Measurements from ENCODE around the gene IFT20.
"Not testable (repeated sequence)": the region's sequence is repeated elsewhere in the genome, so short reads cannot be mapped to it uniquely, and the experiment has no call there.

Gene IFT20

GRCh38 chr17:28363776-28364650 is 28.7 kb upstream of the IFT20 start:
- no peak for DNase-seq (ENCODE audit: low read depth)

DNA sequence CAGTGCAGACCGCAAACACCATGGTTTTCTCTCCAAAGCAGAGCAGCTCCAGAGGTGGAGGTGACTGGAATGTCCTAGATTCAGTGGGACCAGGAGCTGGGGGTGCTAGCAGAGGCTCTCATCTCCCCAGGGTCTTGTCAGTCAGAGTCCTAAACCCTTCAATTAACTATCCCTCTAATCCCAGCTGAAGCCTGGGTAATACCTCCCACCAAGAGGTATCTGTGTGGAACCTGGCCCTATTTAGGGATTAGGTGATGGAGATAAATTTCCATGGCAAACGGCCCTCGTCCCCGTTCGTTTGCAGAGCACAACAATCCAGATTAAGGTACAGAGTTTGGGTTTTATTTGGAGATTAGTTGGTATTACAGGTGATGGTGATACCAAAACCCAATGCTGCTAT is 27.9 kb upstream of the IFT20 start:
- no peak for DNase-seq (ENCODE audit: low read depth)

GRCh38 chr17:28357901-28358197 is 22.6 kb upstream of the IFT20 start:
- DNase-seq (ENCODE audit: low read depth), result no peak

GRCh38 chr17:28357061-28357900 is 22.0 kb upstream of the IFT20 start, which contains the start of gene POLDIP2:
TSS of gene POLDIP2 (minus strand) at chr17:28357527. CDS start at chr17:28357448, 79 bp downstream.
- peak; percentile 87 for DNase-seq (ENCODE audit: low read depth)

- no peak for DNase-seq (ENCODE audit: low read depth)
These were observed 15.0 kb upstream of the IFT20 start for GRCh38 chr17:28350271-28350670.

DNA sequence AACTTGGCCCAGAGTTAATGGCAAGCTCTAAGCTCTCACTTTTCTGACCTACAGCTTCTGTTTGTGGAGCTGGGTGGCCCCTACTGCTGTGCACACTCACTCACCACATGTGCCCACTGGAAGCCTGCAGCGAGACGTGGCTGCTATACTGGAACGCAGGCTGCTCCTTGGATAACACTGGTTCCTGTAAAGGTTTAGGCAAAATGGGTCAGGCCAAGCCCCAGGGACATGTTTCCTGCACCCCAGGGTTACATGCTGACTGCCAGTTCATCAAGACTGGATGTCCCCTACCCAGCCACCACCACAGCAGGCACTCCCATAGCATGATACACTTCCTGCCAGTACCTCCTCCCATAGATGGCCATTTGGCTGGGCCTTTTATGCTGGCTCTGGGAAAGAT is 13.7 kb upstream of the IFT20 start:
- DNase-seq (ENCODE audit: low read depth), result no peak

DNA sequence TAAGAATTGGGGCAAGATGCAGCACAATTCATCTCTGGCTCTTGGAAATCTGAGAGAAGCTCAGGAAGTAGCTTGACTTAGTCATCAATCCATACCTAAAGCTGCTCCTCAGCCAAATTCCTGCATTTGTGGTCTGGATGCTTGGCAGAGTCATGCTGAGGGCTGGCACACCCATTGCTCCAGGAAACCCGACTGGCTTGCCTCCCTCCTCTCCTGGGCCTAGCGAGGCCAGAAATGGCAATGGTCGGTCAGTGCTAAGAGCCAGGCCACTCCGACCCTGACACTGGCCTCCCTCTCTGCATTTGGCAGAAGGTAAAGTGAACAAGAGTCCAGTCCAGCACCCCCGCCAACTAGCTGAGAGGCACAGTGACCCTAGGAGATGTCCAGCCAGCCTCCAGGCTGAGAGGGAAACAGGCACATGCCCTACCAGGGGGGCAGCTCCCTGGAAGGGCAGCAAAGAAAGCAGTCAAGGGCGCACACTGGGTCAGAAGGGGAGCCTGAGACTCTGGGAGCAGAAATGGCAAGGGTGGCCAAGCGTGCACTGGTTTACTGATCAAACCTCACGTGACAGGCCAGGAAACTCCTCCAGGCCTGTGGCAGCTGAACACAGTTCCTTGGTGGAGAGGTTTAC is 12.1 kb upstream of the IFT20 start:
- peak; percentile 61 for DNase-seq (ENCODE audit: low read depth)

- DNase-seq (ENCODE audit: low read depth), result no peak
These were observed 11.5 kb upstream of the IFT20 start for GRCh38 chr17:28346746-28347246.

DNA sequence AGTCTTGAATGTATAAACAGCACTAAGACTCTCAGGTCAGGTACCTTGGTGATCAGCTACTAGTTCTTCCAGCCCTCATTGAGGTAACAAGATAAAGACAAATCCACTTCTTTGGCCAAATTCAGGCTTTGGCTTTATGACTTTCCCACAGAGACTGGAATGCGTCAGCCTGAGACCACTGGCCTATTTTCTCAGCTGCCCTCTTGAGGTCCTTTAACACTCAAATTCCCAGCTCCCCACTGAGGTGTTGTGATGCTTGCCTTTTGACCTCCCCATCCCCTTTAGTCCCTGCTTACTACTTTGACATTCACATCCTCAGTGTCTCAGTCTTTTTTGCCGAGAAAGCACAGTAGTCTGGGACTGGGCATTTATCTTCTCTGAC is 10.9 kb upstream of the IFT20 start:
- no peak for DNase-seq (ENCODE audit: low read depth)

- no peak for DNase-seq (ENCODE audit: low read depth)
These were observed 10.3 kb upstream of the IFT20 start for GRCh38 chr17:28345419-28346198.

GRCh38 chr17:28344435-28344901 is 9.2 kb upstream of the IFT20 start:
- no peak for DNase-seq (ENCODE audit: low read depth)

DNA sequence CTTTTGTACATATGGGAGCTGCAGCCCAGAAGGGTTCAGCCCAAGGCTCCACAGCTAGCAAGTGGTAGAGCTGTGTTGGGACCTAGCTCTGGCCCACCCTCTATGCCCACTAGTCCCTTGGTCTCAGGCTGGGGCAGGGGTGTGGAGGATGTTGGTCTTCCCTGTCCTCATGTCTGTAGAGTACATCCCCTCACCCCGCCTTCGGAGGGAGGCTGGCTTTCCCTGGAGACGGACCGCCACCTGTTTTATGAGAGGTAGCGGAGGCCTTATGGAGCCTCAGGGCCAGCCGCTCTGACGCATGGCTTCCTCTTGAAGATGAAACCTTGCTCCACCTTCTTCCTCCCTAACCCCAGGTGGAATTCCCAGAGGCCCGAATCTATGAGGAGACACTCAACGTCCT is 8.7 kb upstream of the IFT20 start:
- DNase-seq (ENCODE audit: low read depth), result no peak

DNA sequence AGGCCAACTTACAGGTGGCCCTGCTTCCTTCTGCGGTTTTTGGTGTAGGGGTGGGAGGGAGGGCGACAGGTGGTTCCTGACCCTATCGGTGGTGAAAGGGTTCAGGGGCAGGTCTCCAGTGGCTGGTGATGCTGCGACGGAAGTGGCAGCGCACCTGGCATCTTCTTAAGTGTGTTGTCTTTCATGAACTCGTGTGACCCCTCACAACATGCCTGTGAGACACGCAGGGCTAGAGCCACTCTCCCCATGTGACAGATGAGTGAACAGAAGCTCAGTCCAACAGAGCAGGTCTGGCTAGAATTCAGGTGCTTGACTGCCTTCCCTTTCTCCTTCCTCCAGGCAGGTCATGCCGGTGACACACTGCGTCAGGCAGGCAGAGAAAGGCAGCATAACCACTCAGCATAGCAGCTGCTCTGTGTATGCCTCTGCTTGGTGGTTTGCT is 8.2 kb upstream of the IFT20 start:
- DNase-seq (ENCODE audit: low read depth), result no peak

DNA sequence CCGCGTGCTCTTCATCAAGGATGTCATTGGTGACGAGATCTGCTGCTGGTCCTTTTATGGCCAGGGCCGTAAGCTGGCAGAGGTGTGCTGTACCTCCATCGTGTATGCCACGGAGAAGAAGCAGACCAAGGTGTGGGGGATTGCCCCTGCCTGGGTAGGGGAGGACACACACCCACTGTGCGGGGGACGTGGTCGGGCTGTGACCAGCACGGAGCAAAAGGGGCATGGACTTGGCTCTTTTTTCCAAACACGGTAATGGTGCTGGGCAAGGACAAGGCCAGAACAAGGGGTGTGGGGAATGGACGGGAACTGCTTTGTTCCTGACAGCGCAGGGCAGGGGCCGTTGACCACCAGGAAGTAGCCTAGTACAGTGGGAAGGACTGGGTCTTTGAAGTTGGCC is 7.0 kb upstream of the IFT20 start:
- no peak for DNase-seq (ENCODE audit: low read depth)

GRCh38 chr17:28341516-28341915 is 6.2 kb upstream of the IFT20 start:
- no peak for DNase-seq (ENCODE audit: low read depth)

GRCh38 chr17:28340374-28340773 is 5.1 kb upstream of the IFT20 start:
- no peak for DNase-seq (ENCODE audit: low read depth)

DNA sequence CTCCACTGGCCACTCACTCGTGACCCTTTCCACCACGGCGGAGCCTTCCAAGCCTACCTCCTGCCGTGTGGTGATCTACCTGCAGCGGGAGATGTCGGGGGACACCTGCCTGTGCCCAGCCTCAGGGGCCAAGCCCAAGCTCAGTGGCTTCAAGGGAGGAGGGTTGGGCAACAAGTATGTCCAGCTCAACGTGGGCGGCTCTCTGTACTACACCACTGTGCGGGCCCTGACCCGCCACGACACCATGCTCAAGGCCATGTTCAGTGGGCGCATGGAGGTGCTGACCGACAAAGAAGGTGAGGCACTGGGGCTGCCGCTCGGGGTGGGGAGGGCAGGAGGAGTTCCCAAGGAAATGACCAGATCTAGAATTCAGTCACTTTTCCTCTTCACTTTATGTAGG is 4.2 kb upstream of the IFT20 start:
- no peak for DNase-seq (ENCODE audit: low read depth)

DNA sequence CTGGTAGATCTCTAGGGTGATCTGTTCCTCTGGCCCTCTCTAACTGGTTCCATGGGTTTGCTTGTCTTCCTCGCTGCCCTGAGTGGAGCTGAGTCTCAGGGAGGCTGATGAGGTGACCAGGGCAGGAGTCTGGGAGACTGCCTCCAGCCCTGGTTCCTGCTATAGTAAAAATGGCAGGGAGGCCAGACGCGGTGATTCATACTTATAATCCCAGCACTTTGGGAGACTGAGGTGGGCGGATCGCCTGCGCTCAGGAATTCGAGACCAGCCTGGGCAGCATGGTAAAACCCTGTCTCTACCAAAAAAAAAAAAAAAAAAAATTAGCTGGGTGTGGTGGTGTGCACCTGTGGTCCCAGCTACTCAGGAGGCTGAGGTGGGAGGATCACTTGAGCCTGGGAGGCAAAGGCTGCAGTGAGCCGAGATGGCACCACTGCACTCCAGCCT is 3.5 kb upstream of the IFT20 start:
- DNase-seq (ENCODE audit: low read depth), result not testable (repeated sequence)

GRCh38 chr17:28338056-28338768 is 2.9 kb upstream of the IFT20 start:
- no peak for DNase-seq (ENCODE audit: low read depth)

GRCh38 chr17:28335959-28336871 is 943 bp upstream of the IFT20 start:
- peak; percentile 14 for DNase-seq (ENCODE audit: low read depth)

Measured in fibroblast of the conjunctiva (primary cell).